Uterus (tissue), 4 donors: ENCODE results near the gene CCDC28B. TPM values are rescaled to one million over a fixed set of nuclear protein-coding genes. Genes with fewer than 3 reads are reported as not detected.

Experiments
- DNase-seq, 2 donors: peaks; one replicate each; pipeline ENCODE4 v3.0.0-alpha.2; 2019 to 2020
- H3K27ac ChIP-seq, 2 donors: fragments of 200-600 bp; sonication (generic); 1 replicate in 1 of 2; 2 replicates in 1 of 2; pipeline ENCODE4 v1.5.1; 2016 to 2018
- H3K27me3 ChIP-seq, 2 donors: fragments of 200-600 bp; sonication (generic); one replicate each; pipeline ENCODE4 v1.5.1; 2018 to 2019; ENCODE audit warnings: control low read depth in 1 of 2
- H3K36me3 ChIP-seq, 2 donors: fragments of 200-600 bp; sonication (generic); one replicate each; pipeline ENCODE4 v1.5.1; 2019; ENCODE audit warnings: control low read depth in 1 of 2
- H3K4me1 ChIP-seq, 2 donors: fragments of 200-600 bp; sonication (generic); one replicate each; pipeline ENCODE4 v1.5.1; 2018 to 2019; ENCODE audit warnings: control low read depth in 1 of 2
- H3K4me3 ChIP-seq, 2 donors: fragments of 200-600 bp; sonication (generic); 1 replicate in 1 of 2; 2 replicates in 1 of 2; pipeline ENCODE4 v1.5.1; 2018 to 2019; ENCODE audit warnings: mild to moderate bottlenecking in 1 of 2
- H3K9me3 ChIP-seq, 2 donors: fragments of 200-600 bp; sonication (generic); one replicate each; pipeline ENCODE4 v1.5.1; 2019; ENCODE audit warnings: control low read depth in 1 of 2
- CTCF ChIP-seq, 4 experiments: fragments of 200-600 bp in 2 of 4; fragments of 450-650 bp in 2 of 4; sonication (generic) in 2 of 4; IDR thresholded peaks; one replicate each; pipeline ENCODE4 v1.5.1; 2016 to 2019; ENCODE audit warnings: antibody characterized with exemption in 4 of 4, mild to moderate bottlenecking in 2 of 4, moderate library complexity in 1 of 4
- POLR2A ChIP-seq, 2 donors: fragments of 450-650 bp; IDR thresholded peaks; one replicate each; pipeline ENCODE4 v1.6.1; 2016; ENCODE audit warnings: antibody characterized with exemption in 2 of 2, mild to moderate bottlenecking in 1 of 2, moderate library complexity in 1 of 2
- intact Hi-C: fragments of 100-400 bp; cut with DNase I; formaldehyde crosslinking; loops from one replicate; pipeline ENCODE4 v1.15.1; 2023; ENCODE audit warnings: low total_unique reads
- total RNA-seq, 4 donors: library from RNA; depleted of rRNA in 3 of 4; stranded (reverse); fragments of >200 nt in 3 of 4; gene quantifications; one replicate each; pipeline versions ENCODE4 v1.1.0 to v1.2.4, GENCODE V29; 2014 to 2023
- donor health status: DM: yes; HTN: yes; CAD: no.

Gene CCDC28B
- total RNA-seq, 4 donors from 2014 or later, result 3.5 to 21.5 (median 7.4) TPM; not detected in 1

DNA sequence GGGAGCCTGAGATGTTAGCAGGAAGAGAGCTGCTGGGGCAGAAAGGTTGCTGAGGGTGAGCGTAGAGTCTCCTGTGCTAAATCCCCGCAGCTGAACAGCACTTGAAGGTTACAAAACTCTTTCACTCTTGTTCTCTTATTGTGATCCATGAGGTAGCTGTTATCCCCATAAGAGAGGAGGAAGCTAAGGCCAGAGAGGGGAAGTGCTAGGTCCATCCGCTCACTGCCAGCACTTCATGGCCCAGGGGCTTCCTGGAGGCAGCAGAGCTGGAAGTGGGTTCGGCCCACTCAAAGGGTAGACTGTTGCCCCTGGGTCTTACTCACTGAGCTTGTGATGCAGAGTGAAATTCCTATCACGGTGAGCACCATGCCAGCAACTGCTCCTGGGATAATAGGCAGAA lies 16.2 kb downstream of the CCDC28B start:
- Histone ChIP-seq H3K36me3 (no peaks in the 10 kb centered on the region), H3K4me1 (peaks cover 4 to 6% of the 10 kb centered on the region in 2 donors), H3K27ac (no peak overlapping the region), H3K4me3 (no peak overlapping the region), H3K27me3 (no peaks in the 10 kb centered on the region), H3K9me3 (no peaks in the 10 kb centered on the region)
- TF ChIP-seq CTCF (IDR thresholded peaks at IDR 0.05) (no peak), POLR2A (IDR thresholded peaks at IDR 0.05) (no peak)
- intact Hi-C loops, result no loop called here
- no peak for DNase-seq

DNA sequence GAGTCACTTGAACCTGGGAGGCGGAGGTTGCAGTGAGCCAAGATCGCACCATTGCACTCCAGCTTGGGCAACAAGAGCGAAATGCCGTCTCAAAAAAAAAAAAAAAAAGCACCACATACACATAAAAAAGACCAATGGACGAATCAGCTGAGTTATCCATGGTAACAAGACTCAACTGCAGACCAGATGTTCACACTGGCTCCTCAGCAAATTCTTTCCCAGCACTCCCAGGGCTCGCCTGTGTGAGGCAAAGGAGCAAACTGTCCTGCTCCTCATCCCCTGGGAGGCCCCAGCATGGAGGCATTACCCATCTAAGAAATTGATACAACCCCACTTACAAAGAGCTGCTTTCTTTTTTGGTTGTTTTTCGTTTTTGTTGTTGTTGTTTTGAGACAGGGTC lies 18.6 kb downstream of the CCDC28B start:
- no peaks in the 10 kb centered on the region for H3K36me3 ChIP-seq
- no peaks in the 10 kb centered on the region for H3K9me3 ChIP-seq
- DNase-seq, result no peak
- peaks cover 4 to 16% of the 10 kb centered on the region in 2 donors for H3K4me1 ChIP-seq
- no peaks in the 10 kb centered on the region for H3K27me3 ChIP-seq
- no peak overlapping the region for H3K27ac ChIP-seq
- TF ChIP-seq CTCF (IDR thresholded peaks at IDR 0.05) (no peak), POLR2A (IDR thresholded peaks at IDR 0.05) (no peak)
- H3K4me3 ChIP-seq, result no peak overlapping the region
- intact Hi-C loops, result no loop called here

DNA sequence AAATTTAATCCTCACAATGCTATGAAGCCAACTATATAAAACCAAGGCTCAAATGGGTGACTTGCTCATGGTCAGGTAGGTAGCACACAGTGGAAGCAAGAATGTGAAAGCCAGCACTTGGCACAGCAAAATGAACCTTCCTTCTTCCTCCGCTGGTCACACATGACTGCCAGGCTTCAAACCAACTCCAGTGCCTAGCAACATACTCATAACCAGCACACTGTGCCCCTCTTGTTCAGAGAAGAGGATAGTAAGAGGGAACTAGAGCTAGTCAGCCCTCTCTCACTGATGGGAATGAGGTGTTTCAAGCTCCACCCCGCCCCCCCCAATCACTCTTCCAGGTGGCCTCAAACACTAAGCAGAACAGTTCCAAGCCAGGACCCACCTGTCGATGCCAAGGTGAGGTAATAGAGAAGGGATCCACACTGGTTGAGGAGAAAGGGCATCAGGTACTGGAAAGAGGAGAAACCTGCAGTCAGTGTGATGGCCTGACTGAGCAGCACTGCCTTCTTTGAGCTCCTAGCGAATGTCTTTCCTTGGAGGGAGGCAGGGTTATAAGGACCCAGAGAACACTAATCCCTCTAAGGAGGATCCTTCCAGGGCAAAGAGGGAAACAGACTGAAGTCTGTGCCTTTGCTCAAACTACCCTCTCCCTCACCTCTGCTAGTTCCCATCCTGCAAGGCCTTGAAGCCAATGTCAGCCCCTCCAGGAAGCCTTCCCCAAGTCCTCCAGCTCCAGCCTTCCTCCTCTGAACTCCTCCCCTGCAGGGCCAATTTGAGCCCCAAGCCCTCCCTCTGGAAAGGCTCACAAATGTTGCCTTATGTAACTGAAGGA lies 20.6 kb downstream of the CCDC28B start:
- TF ChIP-seq CTCF (IDR thresholded peaks at IDR 0.05) (no peak), POLR2A (IDR thresholded peaks at IDR 0.05) (no peak)
- no peak for DNase-seq
- peak overlapping the region; percentile 81 to 100 for H3K4me3 ChIP-seq
- peak overlapping the region; percentile 10 to 89 for H3K27ac ChIP-seq
- H3K4me1 ChIP-seq, result peaks cover 4 to 18% of the 10 kb centered on the region in 2 donors
- H3K27me3 ChIP-seq, result no peaks in the 10 kb centered on the region
- no peaks in the 10 kb centered on the region for H3K36me3 ChIP-seq
- no peaks in the 10 kb centered on the region for H3K9me3 ChIP-seq
- intact Hi-C loops, result no loop called here

DNA sequence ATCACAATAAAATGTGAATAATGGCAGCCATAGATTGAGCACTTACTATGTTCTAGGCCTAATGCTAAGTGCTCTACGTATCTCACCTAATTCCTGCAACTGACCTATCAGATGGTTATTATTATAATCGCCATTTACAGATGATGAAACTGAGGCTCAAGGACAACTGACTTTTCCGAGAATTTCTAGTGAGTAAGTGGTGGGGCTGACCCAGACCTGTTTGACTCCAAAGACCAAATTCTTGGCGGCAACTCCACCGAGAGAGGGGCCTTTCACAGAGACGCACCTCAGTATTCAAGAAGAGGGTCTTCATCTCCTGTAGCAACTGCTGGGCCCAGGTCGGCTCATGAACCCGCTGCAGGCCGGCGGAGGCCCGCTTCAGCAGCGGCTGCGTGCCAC lies 21.2 kb downstream of the CCDC28B start:
- peak overlapping the region; percentile 81 to 100 for H3K4me3 ChIP-seq
- DNase-seq, result no peak
- no peaks in the 10 kb centered on the region for H3K27me3 ChIP-seq
- H3K4me1 ChIP-seq, result peaks cover 4 to 18% of the 10 kb centered on the region in 2 donors
- TF ChIP-seq CTCF (IDR thresholded peaks at IDR 0.05) (no peak), POLR2A (IDR thresholded peaks at IDR 0.05) (no peak)
- H3K27ac ChIP-seq, result peak overlapping the region; percentile 89 to 98
- H3K36me3 ChIP-seq, result no peaks in the 10 kb centered on the region
- intact Hi-C loops, result no loop called here
- H3K9me3 ChIP-seq, result no peaks in the 10 kb centered on the region

DNA sequence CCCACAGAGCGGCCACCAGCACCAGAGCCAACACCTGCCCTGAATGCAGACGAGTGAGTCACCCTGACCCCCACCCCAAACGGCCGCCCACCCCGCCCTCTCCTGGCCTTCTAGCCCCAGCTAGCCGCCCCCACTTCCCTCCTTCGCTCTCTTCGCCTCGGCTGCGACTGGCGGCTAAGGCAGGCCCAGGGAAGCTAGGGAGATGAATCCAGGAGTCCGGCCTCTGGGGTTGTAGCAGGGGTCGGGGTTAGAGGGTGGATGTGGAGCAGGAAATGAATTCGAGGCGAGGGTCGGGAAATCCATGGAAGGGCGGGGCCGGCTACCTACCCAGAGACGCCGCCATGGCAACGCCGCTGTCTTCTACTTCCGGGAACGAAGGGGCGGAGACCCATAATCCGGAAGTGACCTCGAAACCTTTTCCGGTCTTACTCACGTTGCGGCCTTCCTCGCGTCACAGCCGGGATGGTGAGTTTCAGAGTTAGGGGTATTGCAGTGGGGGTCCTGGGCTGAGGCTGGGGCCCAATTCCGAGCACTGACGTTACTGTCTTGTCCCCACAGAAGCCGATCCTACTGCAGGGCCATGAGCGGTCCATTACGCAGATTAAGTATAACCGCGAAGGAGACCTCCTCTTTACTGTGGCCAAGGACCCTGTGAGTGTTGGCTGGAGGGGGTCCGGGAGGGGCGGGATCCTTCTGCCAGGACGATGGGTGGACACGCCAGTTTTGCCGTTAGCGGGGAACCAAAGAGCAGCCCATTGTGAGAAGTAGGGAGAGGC lies 21.8 kb downstream of the CCDC28B start, which contains the start of the genes EIF3I and TMEM234:
TSS of gene EIF3I (plus strand) at position 428 of the 776 bp plus-strand sequence. CDS start at position 463, 35 bp downstream.
TSS of gene TMEM234 (minus strand) at position 374 of the 776 bp plus-strand sequence. CDS start at position 343, 31 bp downstream.
- peak within 1 kb of the TSS; percentile 81 to 100 for H3K4me3 ChIP-seq
- H3K36me3 ChIP-seq, result no peaks in the 10 kb centered on the region
- H3K4me1 ChIP-seq, result peaks cover 4 to 18% of the 10 kb centered on the region in 2 donors
- H3K27ac ChIP-seq, result peak within 1 kb of the TSS; percentile 89 to 98
- no peaks in the 10 kb centered on the region for H3K9me3 ChIP-seq
- intact Hi-C loops, result no loop called here
- no peaks in the 10 kb centered on the region for H3K27me3 ChIP-seq
- TF ChIP-seq CTCF (IDR thresholded peaks at IDR 0.05), result no peak
- TF ChIP-seq POLR2A (IDR thresholded peaks at IDR 0.05), result peak; percentile 41 to 79
- peak; percentile 92 to 95 for DNase-seq
